C1 segment of cervical spinal cord (tissue), 14 donors: ENCODE results near the gene HAP1.
"Not testable (repeated sequence)": the region's sequence is repeated elsewhere in the genome, so short reads cannot be mapped to it uniquely, and the experiment has no call there.

Experiments
- DNase-seq, 14 donors: peaks; one replicate each; lab custom pipeline; 2025; lab: John Stamatoyannopoulos, UW

Gene HAP1

GRCh38 chr17:41725134-41725533 is 9.3 kb downstream of the HAP1 start:
- no peak for DNase-seq

DNA sequence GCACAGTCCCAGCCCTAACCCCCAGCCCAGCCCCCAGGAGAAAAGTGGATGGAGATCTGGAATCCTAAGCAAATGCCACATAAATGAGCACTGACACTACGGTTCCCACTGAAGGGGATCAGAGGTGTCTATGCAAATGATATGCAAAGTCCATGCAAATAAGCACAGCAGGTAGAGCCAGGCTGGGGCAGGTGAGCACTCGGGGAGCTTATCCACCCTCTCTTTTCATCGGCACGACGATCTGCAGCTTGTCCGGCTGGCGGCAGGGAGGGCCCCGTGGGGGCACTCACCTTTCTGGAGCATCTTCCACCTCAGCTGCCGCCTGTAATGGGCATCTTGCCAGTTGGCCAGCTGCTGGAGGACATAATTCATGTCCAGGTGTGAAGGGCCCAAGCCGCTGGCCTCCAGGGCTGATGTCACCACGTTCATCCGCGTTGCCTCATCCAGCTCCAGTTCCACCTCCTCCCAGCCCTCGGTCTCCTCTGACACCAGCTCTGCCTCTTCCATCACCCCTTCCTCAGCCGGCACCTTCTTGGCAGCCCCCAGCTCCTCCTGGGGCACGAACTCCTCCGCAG is 9.9 kb downstream of the HAP1 start:
- DNase-seq, result no peak

GRCh38 chr17:41723801-41724475 is 10.5 kb downstream of the HAP1 start:
- DNase-seq, result no peak

DNA sequence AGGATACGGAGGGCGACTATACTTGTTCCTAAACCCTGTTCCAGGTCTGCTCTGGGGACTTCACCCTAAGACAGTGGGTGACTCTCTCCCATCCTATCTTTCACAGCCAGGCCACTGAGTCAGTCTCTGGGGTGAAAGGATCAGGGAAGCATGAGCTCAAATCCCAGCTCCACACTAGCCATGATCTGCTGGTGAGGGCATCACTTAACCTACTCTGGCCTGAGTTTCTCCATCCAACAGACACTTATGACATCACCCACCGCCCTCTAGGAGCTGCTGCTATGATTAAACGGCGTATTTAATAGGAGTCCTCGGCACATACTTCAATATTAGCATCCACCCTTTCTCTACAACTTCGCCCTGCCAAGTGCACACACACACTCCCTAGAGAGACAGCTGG is 12.2 kb downstream of the HAP1 start:
- no peak for DNase-seq

DNA sequence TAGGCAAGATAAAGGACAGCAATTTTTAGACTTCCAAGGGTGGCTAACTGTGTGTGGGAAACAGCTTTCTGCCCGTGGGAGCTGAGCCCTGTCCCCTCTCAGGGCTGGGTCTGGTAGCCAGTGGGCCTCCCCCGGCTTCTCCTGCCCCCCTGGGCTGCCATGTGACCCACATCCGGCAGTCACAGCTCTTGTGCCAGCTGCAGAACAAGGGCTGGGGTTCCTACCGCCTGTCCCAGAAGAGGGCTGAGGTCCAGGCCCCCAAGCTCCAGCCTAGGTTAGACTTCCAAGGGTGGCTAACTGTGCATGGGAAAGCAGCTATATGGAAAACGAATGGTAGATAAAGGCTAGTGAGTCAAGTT is 16.2 kb downstream of the HAP1 start:
- peak in 7 of 14 donors; percentile 9 to 35 (median 23) for DNase-seq

GRCh38 chr17:41717408-41718286 is 16.8 kb downstream of the HAP1 start:
- peak in 5 of 14 donors; percentile 19 to 46 (median 44) for DNase-seq

DNA sequence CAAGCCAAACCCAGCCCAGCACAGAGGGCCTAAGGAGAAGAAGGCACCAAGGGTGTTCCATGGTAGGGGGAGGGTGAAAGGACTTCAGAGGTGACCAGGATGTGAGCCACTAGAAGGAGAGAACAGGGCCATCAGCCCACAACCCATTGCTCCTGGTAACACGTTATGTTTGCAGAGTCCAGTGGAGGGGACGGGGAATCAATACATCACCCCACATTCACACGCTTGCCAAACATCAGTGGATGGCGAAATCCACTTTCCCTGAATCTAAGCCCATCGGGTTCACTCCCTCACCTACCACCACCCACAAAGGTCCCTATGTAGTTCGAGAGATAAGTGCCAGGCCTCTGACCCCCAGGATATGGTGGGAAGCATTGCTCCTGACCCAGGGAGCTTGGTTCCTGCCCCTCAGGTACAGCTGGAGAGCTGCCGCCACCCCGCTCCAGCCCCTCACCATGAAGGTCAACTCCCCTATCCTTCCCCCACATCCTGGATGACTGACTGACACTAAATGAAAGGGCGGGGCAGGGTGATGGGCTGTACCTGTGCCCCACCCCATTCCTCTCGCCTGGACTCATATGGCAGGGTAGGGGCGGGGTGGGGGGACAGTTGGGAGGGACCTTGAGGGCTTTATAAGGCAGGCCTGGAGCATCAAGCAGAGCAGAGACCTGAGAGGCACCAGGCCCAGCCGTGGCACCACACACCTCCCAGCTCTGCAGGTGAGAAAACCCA is 22.6 kb downstream of the HAP1 start, which contains the start of gene GAST:
TSS of gene GAST (plus strand) at position 663 of the 732 bp plus-strand sequence. CDS start 3,106 bp downstream, outside the sequence.
- DNase-seq, result no peak

DNA sequence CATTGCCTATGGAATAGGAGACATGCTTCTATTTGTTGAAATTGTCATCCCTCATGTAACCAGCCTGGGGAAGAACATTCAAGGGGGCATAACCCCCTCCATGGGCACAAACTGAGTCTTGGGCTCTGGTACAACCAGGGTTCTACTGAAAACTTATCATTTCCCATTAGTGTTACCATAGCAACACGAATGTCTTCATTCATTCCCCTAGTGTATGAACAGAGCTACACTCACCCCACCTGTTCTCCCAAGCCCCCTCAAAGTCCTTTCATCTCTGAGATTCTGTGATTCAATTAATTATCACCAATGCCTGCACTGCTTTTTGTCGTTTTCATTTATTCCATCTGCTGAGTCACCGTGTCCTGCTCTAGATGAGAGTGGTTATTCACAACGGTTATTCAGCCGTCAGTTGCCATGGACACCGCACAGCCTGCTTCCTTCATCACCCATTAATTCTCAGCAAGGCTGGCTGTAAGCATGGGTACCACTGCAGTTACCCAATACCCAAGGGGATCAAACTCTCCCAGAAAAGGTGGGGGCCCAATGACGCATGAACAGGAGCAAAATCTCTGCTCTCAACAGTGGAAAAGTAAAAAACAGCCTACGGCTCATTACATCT is 23.9 kb downstream of the HAP1 start:
- DNase-seq, result peak in 6 of 14 donors; percentile 4 to 68 (median 20)

GRCh38 chr17:41707803-41708669 is 26.4 kb downstream of the HAP1 start:
- DNase-seq, result no peak

DNA sequence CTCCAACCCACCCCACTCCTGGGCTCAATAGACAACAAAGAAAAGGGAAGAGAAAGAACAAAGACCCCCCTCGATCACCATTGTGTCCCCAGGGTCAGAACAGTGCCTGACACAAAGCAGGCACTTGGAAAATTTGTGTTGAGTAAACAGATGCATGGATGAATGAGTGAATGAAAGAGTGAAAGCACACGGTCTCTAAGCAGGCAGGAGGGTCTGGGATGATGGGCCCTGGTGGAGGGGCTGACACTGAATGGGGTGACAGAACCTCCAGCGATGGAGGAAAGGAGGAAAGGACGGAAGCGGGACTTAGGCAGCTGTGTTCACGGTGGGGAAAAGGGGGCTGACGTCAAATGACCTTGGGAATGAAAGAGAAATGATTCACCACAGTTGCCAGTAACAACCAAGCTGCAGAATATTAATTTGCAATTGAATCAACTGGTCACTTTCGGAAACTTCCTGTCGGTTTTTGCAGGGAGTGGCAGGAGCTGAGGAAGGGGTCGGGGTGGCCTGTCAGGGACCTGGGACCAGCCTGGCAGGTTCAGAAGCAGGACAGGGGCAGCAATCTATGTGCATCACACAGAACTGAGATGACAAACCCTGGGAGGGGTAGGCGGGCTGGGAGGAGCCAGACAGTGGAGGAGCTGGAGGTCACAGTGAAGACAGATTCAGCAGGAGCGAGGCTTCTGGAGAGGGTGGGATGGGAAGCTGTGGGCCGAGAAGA is 29.0 kb downstream of the HAP1 start:
- DNase-seq, result peak in 3 of 14 donors; percentile 7 to 58 (median 8)

DNA sequence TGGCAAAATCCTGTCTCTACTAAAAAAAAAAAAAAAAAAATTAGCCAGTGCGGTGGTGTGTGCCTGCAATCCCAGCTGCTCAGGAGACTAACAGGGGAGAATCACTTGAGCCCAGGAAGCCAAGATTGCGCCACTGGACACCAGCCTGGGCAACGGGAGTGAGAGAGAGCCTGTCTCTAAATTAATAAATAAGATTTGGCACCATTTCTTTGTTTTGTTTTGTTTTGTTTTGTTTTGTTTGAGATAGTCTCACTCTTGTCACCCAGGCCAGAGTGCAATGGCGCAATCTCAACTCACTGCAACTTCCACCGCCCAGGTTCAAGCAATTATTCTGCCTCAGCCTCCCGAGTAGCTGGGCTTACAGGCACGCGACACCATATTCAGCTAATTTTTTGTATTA is 31.7 kb downstream of the HAP1 start:
- DNase-seq, result no peak

DNA sequence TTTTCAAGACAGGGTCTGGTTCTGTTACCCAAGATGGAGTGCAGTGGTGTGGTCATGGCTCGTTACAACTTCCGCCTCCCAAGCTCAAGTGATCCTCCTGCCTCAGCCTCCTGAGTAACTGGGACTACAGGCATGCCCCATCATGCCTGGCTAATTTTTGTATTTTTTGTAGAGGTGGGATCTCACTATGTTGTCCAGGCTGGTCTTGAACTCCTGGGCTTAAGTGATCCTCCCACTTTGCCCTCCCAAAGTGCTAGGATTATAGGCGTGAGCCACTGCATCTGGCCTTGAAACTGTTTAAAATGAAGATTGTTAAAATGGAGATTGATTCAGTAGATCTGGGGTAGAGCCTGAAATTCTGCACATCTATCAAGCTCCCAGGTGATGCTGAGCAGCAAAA is 33.6 kb downstream of the HAP1 start:
- DNase-seq, result not testable (repeated sequence)

GRCh38 chr17:41697122-41697962 is 37.1 kb downstream of the HAP1 start:
- peak in 12 of 14 donors; percentile 7 to 71 (median 30) for DNase-seq

DNA sequence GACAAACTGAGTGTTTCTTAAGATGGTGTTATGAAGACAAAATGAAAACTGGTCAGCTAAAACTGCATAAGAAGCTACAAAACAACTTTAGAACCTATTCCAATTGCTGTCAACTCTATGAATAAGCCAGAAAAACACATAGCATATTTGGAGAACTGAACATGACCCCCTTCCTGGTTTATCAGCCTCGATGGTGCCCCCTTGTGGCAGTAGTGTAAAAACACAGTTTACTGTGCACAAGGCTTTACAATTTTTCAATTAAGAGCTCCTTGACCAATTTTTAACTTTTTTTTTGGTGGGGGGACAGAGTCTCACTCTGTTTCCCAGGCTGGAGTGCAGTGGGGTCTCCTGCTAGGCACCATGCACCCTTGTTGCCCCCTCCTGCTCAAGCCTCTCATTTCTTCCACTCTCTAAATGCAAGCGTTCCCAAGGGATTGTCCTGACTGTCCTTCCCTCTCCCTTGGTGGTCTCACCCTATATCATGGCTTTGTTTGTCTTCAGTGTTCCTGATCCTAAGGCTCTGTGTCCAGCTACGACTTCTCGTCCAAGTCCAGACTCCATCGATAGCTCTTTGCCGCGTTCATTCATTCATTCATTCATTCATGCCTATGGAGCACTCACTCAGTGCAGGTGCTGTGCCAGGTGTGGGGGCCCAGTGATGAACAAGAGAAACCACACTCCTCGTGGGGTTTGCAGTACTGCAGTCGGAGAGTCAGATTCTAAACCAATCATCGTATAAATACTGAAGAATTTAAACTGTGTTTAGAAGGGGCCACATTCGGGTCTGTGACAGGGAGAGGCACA is 38.3 kb downstream of the HAP1 start:
- DNase-seq, result peak in 6 of 14 donors; percentile 11 to 21 (median 18)

- no peak for DNase-seq
Measured at GRCh38 chr17:41695134-41695661, 39.2 kb downstream of the HAP1 start.

DNA sequence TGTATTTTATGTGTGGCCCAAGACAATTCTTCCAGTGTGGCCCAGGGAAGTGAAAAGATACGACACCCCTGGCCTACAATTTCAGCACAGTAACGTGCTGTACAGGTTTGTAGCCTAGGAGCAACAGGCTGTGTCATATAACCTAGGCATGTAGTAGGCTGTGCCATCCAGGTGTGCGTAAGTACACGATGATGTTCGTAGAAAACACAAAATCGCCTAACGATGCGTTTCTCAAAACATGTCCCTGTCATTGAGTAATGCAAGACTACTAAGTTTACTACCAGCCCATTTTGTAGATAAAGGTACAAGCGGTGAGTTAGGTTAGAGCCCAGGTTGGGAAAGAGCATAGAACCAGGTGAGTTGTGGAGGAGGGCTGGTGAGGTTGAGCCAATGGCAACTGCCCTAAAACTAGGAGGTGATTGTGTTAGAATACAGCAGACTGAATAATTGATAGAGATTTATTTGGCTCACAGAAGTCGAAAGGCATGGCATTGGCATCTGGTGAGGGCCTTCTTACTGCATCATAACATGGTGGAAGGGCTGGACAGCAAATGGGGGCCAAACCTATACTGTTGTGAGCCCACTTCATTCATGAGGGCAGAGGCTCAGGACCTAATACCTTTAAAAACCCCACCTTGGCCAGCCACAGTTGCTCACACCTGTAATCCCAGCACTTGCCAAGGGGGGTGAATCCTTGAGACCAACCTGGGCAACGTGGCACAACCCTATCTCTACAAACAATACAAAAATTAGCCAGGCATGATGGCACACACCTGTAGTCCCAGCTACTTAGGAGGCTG is 41.5 kb downstream of the HAP1 start:
- DNase-seq, result no peak
